OCI-LY1 (cell line): ENCODE measurements around the gene GMPPA.

Experiments used
- CTCF ChIP-seq: fragments of 200-600 bp; sonication (generic), shearing (Covaris generic); IDR thresholded peaks from 2 replicates; pipeline ENCODE4 v1.5.1; 2017; ENCODE audit warnings: mild to moderate bottlenecking, antibody characterized with exemption, low read length, moderate library complexity, mixed read lengths
- EZH2 ChIP-seq: fragments of 200-600 bp; sonication (generic), shearing (Covaris generic); IDR thresholded peaks from 2 replicates; pipeline ENCODE4 v1.8.0; 2017; ENCODE audit warnings: borderline replicate concordance, mixed run types, mild to moderate bottlenecking, antibody characterized with exemption, low read length, moderate library complexity, mixed read lengths

GRCh38 chr2:219461047-219461514 is 37.6 kb upstream of the GMPPA start:
- no peak for TF ChIP-seq EZH2
- TF ChIP-seq CTCF: no peak
